ENCODE measurements around the gene PCDH9.

DNA sequence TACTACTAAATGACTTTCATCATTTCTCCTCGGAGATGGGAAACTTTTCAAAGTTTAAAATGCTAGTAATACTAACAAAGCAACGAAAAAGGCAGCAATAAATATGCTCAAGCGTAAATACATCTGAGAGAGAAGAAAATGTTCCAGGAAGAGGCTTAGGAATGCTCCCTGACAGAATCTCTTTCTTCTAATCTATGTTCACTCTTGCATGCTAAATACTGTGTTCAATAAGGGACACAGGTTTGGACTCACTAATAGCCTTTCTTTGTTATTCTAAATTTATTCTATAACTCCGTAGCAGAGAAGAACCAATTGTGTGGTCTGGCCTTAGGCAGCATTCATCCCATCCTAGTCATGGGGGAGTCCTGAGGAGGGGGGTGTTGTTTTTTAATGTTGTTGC, 823.0 kb downstream of the PCDH9 start:
- TF ChIP-seq, protein P1, sequence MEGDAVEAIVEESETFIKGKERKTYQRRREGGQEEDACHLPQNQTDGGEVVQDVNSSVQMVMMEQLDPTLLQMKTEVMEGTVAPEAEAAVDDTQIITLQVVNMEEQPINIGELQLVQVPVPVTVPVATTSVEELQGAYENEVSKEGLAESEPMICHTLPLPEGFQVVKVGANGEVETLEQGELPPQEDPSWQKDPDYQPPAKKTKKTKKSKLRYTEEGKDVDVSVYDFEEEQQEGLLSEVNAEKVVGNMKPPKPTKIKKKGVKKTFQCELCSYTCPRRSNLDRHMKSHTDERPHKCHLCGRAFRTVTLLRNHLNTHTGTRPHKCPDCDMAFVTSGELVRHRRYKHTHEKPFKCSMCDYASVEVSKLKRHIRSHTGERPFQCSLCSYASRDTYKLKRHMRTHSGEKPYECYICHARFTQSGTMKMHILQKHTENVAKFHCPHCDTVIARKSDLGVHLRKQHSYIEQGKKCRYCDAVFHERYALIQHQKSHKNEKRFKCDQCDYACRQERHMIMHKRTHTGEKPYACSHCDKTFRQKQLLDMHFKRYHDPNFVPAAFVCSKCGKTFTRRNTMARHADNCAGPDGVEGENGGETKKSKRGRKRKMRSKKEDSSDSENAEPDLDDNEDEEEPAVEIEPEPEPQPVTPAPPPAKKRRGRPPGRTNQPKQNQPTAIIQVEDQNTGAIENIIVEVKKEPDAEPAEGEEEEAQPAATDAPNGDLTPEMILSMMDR (IDR thresholded peaks at IDR 0.05; ENCODE audit: low read depth, low read length) = no peak
- TF ChIP-seq MYC (IDR thresholded peaks at IDR 0.05; ENCODE audit: low read depth, low read length) = no peak
- TF ChIP-seq POLR2A (IDR thresholded peaks at IDR 0.05; ENCODE audit: extremely low read depth, insufficient read length) = no peak
